ENCODE results near the gene CREB5. TPM values are rescaled to one million over a fixed set of nuclear protein-coding genes. Genes with fewer than 3 reads are reported as not detected.
A peak's percentile ranks its signal among the peaks of the same experiment; 100 is the strongest.

Gene CREB5
- total and polyA plus RNA-seq, 8 donors, result 2.5 to 11.5 (median 3.6) TPM

GRCh38 chr7:28627896-28628295 is 215.6 kb downstream of the CREB5 start:
- no peak for FAIRE-seq
- H3K27ac ChIP-seq, result no peak overlapping the region

GRCh38 chr7:28629216-28629842 is 217.0 kb downstream of the CREB5 start:
- peaks cover 0 to under 1% (median 0%) of the 10 kb centered on the region in 3 donors for H3K4me1 ChIP-seq
- H3K27me3 ChIP-seq, result peaks cover 0 to 8% (median 0%) of the 10 kb centered on the region in 4 donors
- H3K27ac ChIP-seq, result no peak overlapping the region
- H3K4me3 ChIP-seq, result no peak overlapping the region
- WGBS, 2 donors, result 49 to 69% methylated on average over 4 of the region's 4 CpGs
- no peaks in the 10 kb centered on the region for H3K36me3 ChIP-seq
- no peaks in the 10 kb centered on the region for H3K9me3 ChIP-seq
- intact Hi-C loops (cut with DNase I), result no loop called here
- ATAC-seq, result no peak
- TF ChIP-seq CTCF (IDR thresholded peaks at IDR 0.05), result no peak
- FAIRE-seq, result no peak
- DNase-seq, result no peak

More at GRCh38 chr7:28627896-28628295, 215.6 kb downstream of the CREB5 start:
- Histone ChIP-seq H3K9me3 (no peaks in the 10 kb centered on the region), H3K36me3 (no peaks in the 10 kb centered on the region), H3K4me1 (peaks cover 0 to 3% (median 0%) of the 10 kb centered on the region in 3 donors), H3K27me3 (peaks cover 0 to 8% (median 0%) of the 10 kb centered on the region in 4 donors), H3K4me3 (no peak overlapping the region)
- no peak for DNase-seq
- no peak for ATAC-seq
- intact Hi-C loops (cut with DNase I), result no loop called here
- no peak for TF ChIP-seq CTCF (IDR thresholded peaks at IDR 0.05)
- WGBS, 2 donors, result 66 to 67% methylated on average over 4 of the region's 4 CpGs

GRCh38 chr7:28630350-28630749 is 218.0 kb downstream of the CREB5 start:
- no peaks in the 10 kb centered on the region for H3K36me3 ChIP-seq
- TF ChIP-seq CTCF (IDR thresholded peaks at IDR 0.05), result no peak
- no peak overlapping the region for H3K4me3 ChIP-seq
- no peak overlapping the region for H3K27ac ChIP-seq
- DNase-seq (no peak), FAIRE-seq (no peak), ATAC-seq (no peak)
- intact Hi-C loops (cut with DNase I), result no loop called here
- H3K27me3 ChIP-seq, result peaks cover 0 to 8% (median 0%) of the 10 kb centered on the region in 4 donors
- WGBS, 2 donors, result 72 to 80% methylated on average over 3 of the region's 3 CpGs
- no peaks in the 10 kb centered on the region for H3K9me3 ChIP-seq
- H3K4me1 ChIP-seq, result no peaks in the 10 kb centered on the region

GRCh38 chr7:28631995-28632394 is 219.7 kb downstream of the CREB5 start:
- H3K27me3 ChIP-seq, result no peaks in the 10 kb centered on the region
- DNase-seq (no peak), FAIRE-seq (no peak), ATAC-seq (no peak)
- intact Hi-C loops (cut with DNase I), result no loop called here
- H3K27ac ChIP-seq, result no peak overlapping the region
- no peak overlapping the region for H3K4me3 ChIP-seq
- no peaks in the 10 kb centered on the region for H3K36me3 ChIP-seq
- H3K9me3 ChIP-seq, result no peaks in the 10 kb centered on the region
- WGBS, 2 donors, result 38 to 40% methylated on average over 2 of the region's 2 CpGs
- TF ChIP-seq CTCF (IDR thresholded peaks at IDR 0.05), result no peak
- no peaks in the 10 kb centered on the region for H3K4me1 ChIP-seq

GRCh38 chr7:28638914-28639313 is 226.6 kb downstream of the CREB5 start:
- Histone ChIP-seq H3K9me3 (no peaks in the 10 kb centered on the region), H3K36me3 (no peaks in the 10 kb centered on the region), H3K27me3 (no peaks in the 10 kb centered on the region), H3K4me1 (peaks cover 0 to 11% (median 0%) of the 10 kb centered on the region in 3 donors), H3K4me3 (no peak overlapping the region), H3K27ac (peak overlapping the region in 1 of 4 donors; percentile 34)
- DNase-seq (no peak), ATAC-seq (peak; percentile 68 to 88 (median 78)), FAIRE-seq (no peak)
- TF ChIP-seq CTCF (IDR thresholded peaks at IDR 0.05), result no peak
- intact Hi-C loops (cut with DNase I), result no loop called here
- WGBS, 2 donors, result 15 to 18% methylated on average over 2 of the region's 2 CpGs

Data from pancreas (tissue), 10 donors.